Esophagus squamous epithelium (tissue), 4 donors: Measurements from ENCODE around the gene KCNJ6.

ENCODE experiments used
- POLR2A ChIP-seq, 4 donors: fragments of 450-650 bp; IDR thresholded peaks; one replicate each; pipeline ENCODE4 v1.6.1; 2017; ENCODE audit warnings: antibody characterized with exemption in 4 of 4, mild to moderate bottlenecking in 4 of 4, moderate library complexity in 3 of 4
- TF ChIP-seq, protein P1 (sequence below), 6 experiments: fragments of 450-650 bp in 4 of 6; fragments of 200-600 bp in 2 of 6; sonication (generic) in 2 of 6; IDR thresholded peaks; one replicate each; pipeline ENCODE4 v1.5.1; 2016 to 2019; ENCODE audit warnings: antibody characterized with exemption in 6 of 6, mild to moderate bottlenecking in 4 of 6, moderate library complexity in 4 of 6

DNA sequence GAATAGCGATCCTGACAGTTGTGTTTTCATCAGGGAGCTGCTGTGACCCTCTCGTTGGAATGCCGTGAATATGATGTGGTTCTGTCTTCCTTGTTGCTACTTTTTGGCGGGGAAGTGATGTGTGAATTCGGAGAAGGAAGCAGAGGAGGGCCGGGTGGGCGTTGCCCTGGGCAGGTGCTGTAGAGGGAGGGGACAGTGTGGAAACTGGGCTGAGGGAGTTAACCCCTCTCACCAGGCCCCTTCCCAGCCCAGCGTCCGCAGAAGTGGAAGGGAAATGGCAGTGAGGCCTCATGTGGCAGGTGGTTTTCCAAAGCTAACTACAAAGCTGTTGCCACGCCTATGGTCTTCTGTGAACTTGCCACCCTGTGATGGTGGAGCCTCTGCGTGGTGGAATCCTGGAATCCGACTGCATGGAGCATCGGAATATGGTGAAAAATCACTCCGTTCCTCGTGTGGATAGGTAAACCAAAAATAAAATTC, 321.7 kb downstream of the KCNJ6 start:
- TF ChIP-seq, protein P1, sequence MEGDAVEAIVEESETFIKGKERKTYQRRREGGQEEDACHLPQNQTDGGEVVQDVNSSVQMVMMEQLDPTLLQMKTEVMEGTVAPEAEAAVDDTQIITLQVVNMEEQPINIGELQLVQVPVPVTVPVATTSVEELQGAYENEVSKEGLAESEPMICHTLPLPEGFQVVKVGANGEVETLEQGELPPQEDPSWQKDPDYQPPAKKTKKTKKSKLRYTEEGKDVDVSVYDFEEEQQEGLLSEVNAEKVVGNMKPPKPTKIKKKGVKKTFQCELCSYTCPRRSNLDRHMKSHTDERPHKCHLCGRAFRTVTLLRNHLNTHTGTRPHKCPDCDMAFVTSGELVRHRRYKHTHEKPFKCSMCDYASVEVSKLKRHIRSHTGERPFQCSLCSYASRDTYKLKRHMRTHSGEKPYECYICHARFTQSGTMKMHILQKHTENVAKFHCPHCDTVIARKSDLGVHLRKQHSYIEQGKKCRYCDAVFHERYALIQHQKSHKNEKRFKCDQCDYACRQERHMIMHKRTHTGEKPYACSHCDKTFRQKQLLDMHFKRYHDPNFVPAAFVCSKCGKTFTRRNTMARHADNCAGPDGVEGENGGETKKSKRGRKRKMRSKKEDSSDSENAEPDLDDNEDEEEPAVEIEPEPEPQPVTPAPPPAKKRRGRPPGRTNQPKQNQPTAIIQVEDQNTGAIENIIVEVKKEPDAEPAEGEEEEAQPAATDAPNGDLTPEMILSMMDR (IDR thresholded peaks at IDR 0.05): no peak
- TF ChIP-seq POLR2A (IDR thresholded peaks at IDR 0.05): no peak
